HG03135 (cell line): Measurements from ENCODE around the gene ITFG1.

Source experiments
- ATAC-seq: cut with Tn5 transposase; IDR thresholded peaks from one replicate; pipeline ENCODE4 v1.9.1; 2021; ENCODE audit warnings: mild to moderate bottlenecking, moderate library complexity; ENCODE audit not compliant: unreplicated experiment

The ITFG1 gene

GRCh38 chr16:47129755-47130435 lies 331.0 kb downstream of the ITFG1 start:
- no peak for ATAC-seq

GRCh38 chr16:47127541-47127940 lies 333.3 kb downstream of the ITFG1 start:
- ATAC-seq: no peak

GRCh38 chr16:47125757-47126156 lies 335.1 kb downstream of the ITFG1 start:
- no peak for ATAC-seq

GRCh38 chr16:47113130-47113529 lies 347.7 kb downstream of the ITFG1 start:
- ATAC-seq: no peak

- no peak for ATAC-seq
These were observed 349.9 kb downstream of the ITFG1 start for GRCh38 chr16:47110939-47111338.

GRCh38 chr16:47109361-47109760 lies 351.5 kb downstream of the ITFG1 start:
- no peak for ATAC-seq
